Stimulated activated CD8-positive, alpha-beta memory T cell treated with anti-CD3 and anti-CD28 coated beads, Interleukin-7, amount 100 ng/mL, for 4 hours (primary cell): Measurements from ENCODE around the gene TRIM58.

Experiments used
- DNase-seq, 2 donors: peaks; one replicate each; pipeline ENCODE4 v3.0.0-alpha.2; 2020; ENCODE audit warnings: low read depth in 2 of 2

Gene TRIM58

GRCh38 chr1:247857069-247857984 is at the start of gene TRIM58:
TSS of gene TRIM58 (plus strand) at chr1:247857187. CDS start at chr1:247857247, 60 bp downstream.
- no peak for DNase-seq

- DNase-seq = no peak
These were observed 44.4 kb upstream of the TRIM58 start for GRCh38 chr1:247812637-247813036.

GRCh38 chr1:247822060-247822459 is 34.9 kb upstream of the TRIM58 start:
- no peak for DNase-seq

GRCh38 chr1:247824023-247824422 is 33.0 kb upstream of the TRIM58 start, which contains the start of gene OR14A16:
TSS of gene OR14A16 (minus strand) at chr1:247824119. CDS start at chr1:247815729, 8,390 bp downstream.
- DNase-seq = no peak

GRCh38 chr1:247825362-247825761 is 31.6 kb upstream of the TRIM58 start:
- DNase-seq = no peak

GRCh38 chr1:247829656-247830055 is 27.3 kb upstream of the TRIM58 start:
- no peak for DNase-seq

- DNase-seq = no peak
These were observed 23.4 kb upstream of the TRIM58 start for GRCh38 chr1:247833601-247834000.

- no peak for DNase-seq
These were observed 16.2 kb upstream of the TRIM58 start for GRCh38 chr1:247840818-247841217.

- no peak for DNase-seq
These were observed 15.2 kb upstream of the TRIM58 start, which contains the start of gene OR11L1 for GRCh38 chr1:247841796-247842195. TSS of gene OR11L1 (minus strand) at chr1:247841896. CDS start at chr1:247841896, 0 bp downstream.

GRCh38 chr1:247843411-247843810 is 13.6 kb upstream of the TRIM58 start:
- no peak for DNase-seq

- no peak for DNase-seq
These were observed 11.8 kb upstream of the TRIM58 start for GRCh38 chr1:247845011-247845692.

GRCh38 chr1:247845693-247846017 is 11.3 kb upstream of the TRIM58 start:
- no peak for DNase-seq

GRCh38 chr1:247848346-247848745 is 8.6 kb upstream of the TRIM58 start:
- no peak for DNase-seq

GRCh38 chr1:247849616-247850015 is 7.4 kb upstream of the TRIM58 start:
- DNase-seq = no peak

GRCh38 chr1:247854899-247855545 is 2.0 kb upstream of the TRIM58 start:
- no peak for DNase-seq

GRCh38 chr1:247855911-247856310 is 1.1 kb upstream of the TRIM58 start:
- no peak for DNase-seq

GRCh38 chr1:247857985-247858619 is 1.1 kb downstream of the TRIM58 start:
- no peak for DNase-seq

- no peak for DNase-seq
These were observed 5.8 kb downstream of the TRIM58 start for GRCh38 chr1:247862756-247863155.

- DNase-seq = no peak
These were observed 7.7 kb downstream of the TRIM58 start for GRCh38 chr1:247864644-247865043.

GRCh38 chr1:247865416-247865815 is 8.4 kb downstream of the TRIM58 start:
- DNase-seq = no peak

- DNase-seq = no peak
These were observed 26.4 kb downstream of the TRIM58 start for GRCh38 chr1:247883346-247883745.
